CMK (cell line): ENCODE results near the gene PPM1E.
"Not testable (repeated sequence)": the region's sequence is repeated elsewhere in the genome, so short reads cannot be mapped to it uniquely, and the experiment has no call there.

Experiments used
- DNase-seq: peaks from one replicate; pipeline ENCODE4 v3.0.0-alpha.2; 2010; ENCODE audit warnings: low read depth

Gene PPM1E

GRCh38 chr17:58840820-58841612 lies 85.4 kb downstream of the PPM1E start:
- no peak for DNase-seq

GRCh38 chr17:58846413-58846812 lies 90.8 kb downstream of the PPM1E start:
- not testable (repeated sequence) for DNase-seq

GRCh38 chr17:58850106-58850505 lies 94.5 kb downstream of the PPM1E start:
- DNase-seq: not testable (repeated sequence)

- DNase-seq: no peak
Measured at GRCh38 chr17:58865301-58865700, 109.6 kb downstream of the PPM1E start.

- DNase-seq: no peak
Measured at GRCh38 chr17:58870747-58871146, 115.1 kb downstream of the PPM1E start.

- DNase-seq: no peak
Measured at GRCh38 chr17:58873926-58874325, 118.3 kb downstream of the PPM1E start.

- no peak for DNase-seq
Measured at GRCh38 chr17:58875261-58875660, 119.6 kb downstream of the PPM1E start.

GRCh38 chr17:58884161-58884560 lies 128.5 kb downstream of the PPM1E start:
- no peak for DNase-seq

- DNase-seq: no peak
Measured at GRCh38 chr17:58886514-58886913, 130.9 kb downstream of the PPM1E start.

GRCh38 chr17:58889928-58890327 lies 134.3 kb downstream of the PPM1E start:
- no peak for DNase-seq

GRCh38 chr17:58899191-58899590 lies 143.5 kb downstream of the PPM1E start:
- no peak for DNase-seq

GRCh38 chr17:58902322-58902721 lies 146.7 kb downstream of the PPM1E start:
- no peak for DNase-seq

GRCh38 chr17:58911741-58912343 lies 156.2 kb downstream of the PPM1E start:
- no peak for DNase-seq

- no peak for DNase-seq
Measured at GRCh38 chr17:58913552-58913951, 157.9 kb downstream of the PPM1E start.

- DNase-seq: no peak
Measured at GRCh38 chr17:58913971-58914769, 158.5 kb downstream of the PPM1E start.

GRCh38 chr17:58917228-58917627 lies 161.6 kb downstream of the PPM1E start:
- DNase-seq: no peak

GRCh38 chr17:58918072-58918471 lies 162.4 kb downstream of the PPM1E start:
- no peak for DNase-seq

- no peak for DNase-seq
Measured at GRCh38 chr17:58918884-58919283, 163.2 kb downstream of the PPM1E start.

- DNase-seq: no peak
Measured at GRCh38 chr17:58920773-58921172, 165.1 kb downstream of the PPM1E start.

- DNase-seq: no peak
Measured at GRCh38 chr17:58932956-58933355, 177.3 kb downstream of the PPM1E start.

GRCh38 chr17:58936295-58936694 lies 180.6 kb downstream of the PPM1E start:
- no peak for DNase-seq

- no peak for DNase-seq
Measured at GRCh38 chr17:58944166-58944565, 188.5 kb downstream of the PPM1E start.

GRCh38 chr17:58947411-58947810 lies 191.8 kb downstream of the PPM1E start:
- no peak for DNase-seq
